Stimulated activated CD4-positive, alpha-beta T cell treated with anti-CD3 and anti-CD28 coated beads, Interleukin-12 subunit alpha, Interleukin-12 subunit beta, amount 100 ng/mL, for 4 hours (primary cell): ENCODE results near the gene SH3RF3.

Experiments used
- DNase-seq: peaks from one replicate; pipeline ENCODE4 v3.0.0-alpha.2; 2020

Gene SH3RF3

GRCh38 chr2:109460553-109461324, 331.7 kb downstream of the SH3RF3 start:
- DNase-seq, result no peak

GRCh38 chr2:109463236-109463635, 334.2 kb downstream of the SH3RF3 start:
- DNase-seq, result no peak

GRCh38 chr2:109463891-109464290, 334.9 kb downstream of the SH3RF3 start:
- DNase-seq, result no peak

GRCh38 chr2:109466674-109467575, 337.9 kb downstream of the SH3RF3 start:
- DNase-seq, result no peak

GRCh38 chr2:109467701-109468100, 338.7 kb downstream of the SH3RF3 start:
- no peak for DNase-seq

- no peak for DNase-seq
These were observed 339.9 kb downstream of the SH3RF3 start for GRCh38 chr2:109468893-109469292.

GRCh38 chr2:109471658-109472057, 342.7 kb downstream of the SH3RF3 start:
- DNase-seq, result no peak

- DNase-seq, result no peak
These were observed 343.4 kb downstream of the SH3RF3 start for GRCh38 chr2:109472331-109472959.

- DNase-seq, result no peak
These were observed 344.0 kb downstream of the SH3RF3 start for GRCh38 chr2:109472974-109473373.

- DNase-seq, result no peak
These were observed 344.8 kb downstream of the SH3RF3 start for GRCh38 chr2:109473616-109474318.

- DNase-seq, result no peak
These were observed 345.4 kb downstream of the SH3RF3 start for GRCh38 chr2:109474319-109474825.

GRCh38 chr2:109475531-109476210, 346.7 kb downstream of the SH3RF3 start:
- DNase-seq, result no peak

- no peak for DNase-seq
These were observed 347.8 kb downstream of the SH3RF3 start for GRCh38 chr2:109476641-109477441.

- DNase-seq, result no peak
These were observed 350.0 kb downstream of the SH3RF3 start for GRCh38 chr2:109478906-109479493.

GRCh38 chr2:109479804-109480203, 350.8 kb downstream of the SH3RF3 start:
- DNase-seq, result no peak

GRCh38 chr2:109480486-109481195, 351.6 kb downstream of the SH3RF3 start:
- no peak for DNase-seq

GRCh38 chr2:109481196-109481555, 352.2 kb downstream of the SH3RF3 start:
- DNase-seq, result no peak

GRCh38 chr2:109481599-109481998, 352.6 kb downstream of the SH3RF3 start:
- DNase-seq, result no peak

GRCh38 chr2:109482361-109482861, 353.4 kb downstream of the SH3RF3 start:
- DNase-seq, result no peak
